Measurements from ENCODE around the gene GLT6D1.

GRCh38 chr9:135684691-135685090 is 45.4 kb upstream of the GLT6D1 start:
- no peak for TF ChIP-seq CTCF (CRISPR knock-in tag; IDR thresholded peaks at IDR 0.05)
- no peak for TF ChIP-seq PRDM10 (CRISPR knock-in tag; IDR thresholded peaks at IDR 0.05; ENCODE audit: low read depth)
- no peak for TF ChIP-seq ZNF143 (CRISPR knock-in tag; IDR thresholded peaks at IDR 0.05)
- no peak for TF ChIP-seq ZBTB7A (CRISPR knock-in tag; IDR thresholded peaks at IDR 0.05)
- TF ChIP-seq JUND (CRISPR knock-in tag; IDR thresholded peaks at IDR 0.05), result no peak
- TF ChIP-seq MYC (CRISPR knock-in tag; IDR thresholded peaks at IDR 0.05; ENCODE audit: borderline replicate concordance), result no peak
- TF ChIP-seq, protein P1, sequence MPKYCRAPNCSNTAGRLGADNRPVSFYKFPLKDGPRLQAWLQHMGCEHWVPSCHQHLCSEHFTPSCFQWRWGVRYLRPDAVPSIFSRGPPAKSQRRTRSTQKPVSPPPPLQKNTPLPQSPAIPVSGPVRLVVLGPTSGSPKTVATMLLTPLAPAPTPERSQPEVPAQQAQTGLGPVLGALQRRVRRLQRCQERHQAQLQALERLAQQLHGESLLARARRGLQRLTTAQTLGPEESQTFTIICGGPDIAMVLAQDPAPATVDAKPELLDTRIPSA (CRISPR knock-in tag; IDR thresholded peaks at IDR 0.05; ENCODE audit: borderline replicate concordance), result no peak
- no peak for TF ChIP-seq ZNF282 (IDR thresholded peaks at IDR 0.05; ENCODE audit: partially characterized antibody)
- no peak for TF ChIP-seq PRDM4 (CRISPR knock-in tag; IDR thresholded peaks at IDR 0.05; ENCODE audit: borderline replicate concordance)
- TF ChIP-seq, protein P2, sequence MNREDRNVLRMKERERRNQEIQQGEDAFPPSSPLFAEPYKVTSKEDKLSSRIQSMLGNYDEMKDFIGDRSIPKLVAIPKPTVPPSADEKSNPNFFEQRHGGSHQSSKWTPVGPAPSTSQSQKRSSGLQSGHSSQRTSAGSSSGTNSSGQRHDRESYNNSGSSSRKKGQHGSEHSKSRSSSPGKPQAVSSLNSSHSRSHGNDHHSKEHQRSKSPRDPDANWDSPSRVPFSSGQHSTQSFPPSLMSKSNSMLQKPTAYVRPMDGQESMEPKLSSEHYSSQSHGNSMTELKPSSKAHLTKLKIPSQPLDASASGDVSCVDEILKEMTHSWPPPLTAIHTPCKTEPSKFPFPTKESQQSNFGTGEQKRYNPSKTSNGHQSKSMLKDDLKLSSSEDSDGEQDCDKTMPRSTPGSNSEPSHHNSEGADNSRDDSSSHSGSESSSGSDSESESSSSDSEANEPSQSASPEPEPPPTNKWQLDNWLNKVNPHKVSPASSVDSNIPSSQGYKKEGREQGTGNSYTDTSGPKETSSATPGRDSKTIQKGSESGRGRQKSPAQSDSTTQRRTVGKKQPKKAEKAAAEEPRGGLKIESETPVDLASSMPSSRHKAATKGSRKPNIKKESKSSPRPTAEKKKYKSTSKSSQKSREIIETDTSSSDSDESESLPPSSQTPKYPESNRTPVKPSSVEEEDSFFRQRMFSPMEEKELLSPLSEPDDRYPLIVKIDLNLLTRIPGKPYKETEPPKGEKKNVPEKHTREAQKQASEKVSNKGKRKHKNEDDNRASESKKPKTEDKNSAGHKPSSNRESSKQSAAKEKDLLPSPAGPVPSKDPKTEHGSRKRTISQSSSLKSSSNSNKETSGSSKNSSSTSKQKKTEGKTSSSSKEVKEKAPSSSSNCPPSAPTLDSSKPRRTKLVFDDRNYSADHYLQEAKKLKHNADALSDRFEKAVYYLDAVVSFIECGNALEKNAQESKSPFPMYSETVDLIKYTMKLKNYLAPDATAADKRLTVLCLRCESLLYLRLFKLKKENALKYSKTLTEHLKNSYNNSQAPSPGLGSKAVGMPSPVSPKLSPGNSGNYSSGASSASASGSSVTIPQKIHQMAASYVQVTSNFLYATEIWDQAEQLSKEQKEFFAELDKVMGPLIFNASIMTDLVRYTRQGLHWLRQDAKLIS (CRISPR knock-in tag; IDR thresholded peaks at IDR 0.05), result no peak
- TF ChIP-seq TOE1 (CRISPR knock-in tag; IDR thresholded peaks at IDR 0.05), result no peak
- no peak for TF ChIP-seq SUZ12 (IDR thresholded peaks at IDR 0.05; ENCODE audit: low read depth, low read length)
